NCI-H2107 treated with DMSO at 0.1 percent for 48 hours (cell line): ENCODE results near the gene CDC42BPA.

ENCODE experiments used
- DNase-seq: peaks from one replicate; lab custom pipeline; 2025; ENCODE audit not compliant: unreplicated experiment; lab: John Stamatoyannopoulos, UW

The CDC42BPA gene

GRCh38 chr1:226995365-226996332 is 322.6 kb downstream of the CDC42BPA start:
- no peak for DNase-seq

DNA sequence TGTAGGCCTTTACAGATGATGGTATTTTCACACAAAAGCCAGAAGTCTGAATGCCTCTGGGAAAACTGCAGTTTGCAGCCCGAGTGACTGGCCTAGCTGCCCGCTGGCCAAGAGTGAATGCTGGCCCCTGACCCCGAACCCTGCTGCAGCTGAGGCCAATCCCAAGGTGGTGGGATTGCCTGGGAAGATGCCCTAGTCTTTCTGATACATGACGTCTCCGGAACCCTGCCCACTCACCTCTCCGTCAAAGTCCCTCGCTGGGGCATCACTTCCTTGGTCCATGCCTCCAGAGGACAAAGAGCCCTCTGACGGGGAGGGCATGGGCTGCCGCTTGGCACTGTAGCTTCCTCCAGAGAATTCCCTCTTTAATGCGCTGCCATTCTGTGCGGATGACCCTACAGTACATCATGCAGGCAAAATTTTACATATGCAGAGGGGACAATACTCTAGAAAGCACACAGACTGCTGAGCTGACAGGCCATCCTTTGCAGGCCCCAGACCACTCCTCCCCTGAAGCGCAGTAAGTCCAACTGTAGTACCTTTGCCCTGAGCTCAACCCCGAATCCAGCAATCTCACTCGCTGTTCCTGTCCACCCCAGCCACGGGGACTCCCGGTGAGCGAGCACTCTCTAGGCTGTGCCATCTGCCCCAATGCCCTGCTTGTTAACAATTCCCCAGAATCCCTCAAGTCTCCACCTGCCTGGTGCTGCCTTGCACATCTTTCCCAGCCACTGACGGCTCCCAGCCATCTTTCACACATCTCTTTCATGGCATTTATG is 323.5 kb downstream of the CDC42BPA start:
- DNase-seq: no peak

- no peak for DNase-seq
Measured at GRCh38 chr1:226993814-226994585, 324.3 kb downstream of the CDC42BPA start.

- DNase-seq: no peak
Measured at GRCh38 chr1:226991920-226992319, 326.4 kb downstream of the CDC42BPA start.

DNA sequence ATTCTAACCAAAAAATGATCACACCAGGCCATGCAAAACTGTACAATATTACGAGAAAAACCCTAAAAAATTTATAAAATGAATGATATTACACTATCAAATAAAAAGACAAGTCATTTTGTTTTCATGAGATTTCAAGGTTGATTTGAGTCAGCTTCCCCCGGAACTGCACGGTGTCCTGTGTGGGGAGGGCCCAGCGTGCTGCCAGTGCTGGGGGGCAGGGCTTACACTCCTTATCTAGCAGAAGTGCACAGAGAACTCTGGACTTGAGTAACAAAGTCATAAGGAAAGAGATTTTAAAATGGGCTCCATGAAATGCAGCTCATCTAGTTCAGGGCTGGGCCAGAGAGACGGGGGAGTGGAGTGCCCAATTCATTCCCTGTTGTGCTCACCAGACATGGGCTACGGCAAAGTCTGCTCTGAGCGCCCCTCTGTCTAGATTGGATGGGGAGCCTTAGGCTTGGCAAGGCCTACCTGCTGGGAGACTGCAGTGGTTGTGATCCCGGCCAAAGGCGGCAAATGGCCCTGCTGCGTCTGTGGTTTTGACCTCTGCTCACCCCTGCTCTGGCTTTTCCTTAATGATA is 328.1 kb downstream of the CDC42BPA start:
- no peak for DNase-seq

DNA sequence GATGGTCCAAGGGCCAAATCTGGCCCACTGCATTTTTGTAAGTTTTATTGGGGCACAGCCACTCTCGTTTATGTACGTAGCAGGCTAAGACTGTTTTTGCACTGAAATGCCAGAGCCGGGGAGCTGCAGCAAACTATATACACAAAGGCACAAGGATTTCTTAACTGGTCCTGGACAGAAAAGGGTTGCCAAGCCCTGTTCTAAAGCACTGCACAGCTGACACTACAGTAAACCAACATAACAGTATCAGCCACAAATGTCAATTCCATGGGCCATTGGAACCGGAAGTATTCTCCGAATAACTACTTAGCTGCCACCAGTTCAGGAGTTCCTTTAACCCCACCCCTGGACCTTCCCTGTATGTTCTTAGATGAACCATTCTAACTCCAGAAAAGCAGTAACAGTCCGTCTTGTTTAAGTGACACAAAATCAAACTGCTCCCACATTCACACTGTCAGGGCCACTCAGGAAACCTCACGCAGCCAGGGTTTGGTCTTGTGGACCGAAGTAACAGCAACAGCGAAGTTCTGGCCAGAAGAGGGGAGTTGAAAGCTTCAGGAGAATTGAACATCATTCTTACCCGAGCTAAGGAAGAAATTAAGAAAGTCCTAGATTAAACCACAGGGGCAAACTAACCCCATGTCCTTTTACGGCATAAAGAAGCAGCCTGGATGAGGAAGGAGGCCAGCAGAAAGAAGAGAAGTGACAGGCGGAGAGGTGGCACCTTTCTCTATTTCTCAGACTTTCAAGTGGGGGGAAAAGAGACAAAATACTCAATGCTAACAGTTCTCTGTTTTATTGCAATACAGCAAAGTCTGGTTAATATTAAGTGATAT is 329.0 kb downstream of the CDC42BPA start:
- no peak for DNase-seq

- no peak for DNase-seq
Measured at GRCh38 chr1:226988334-226988666, 330.0 kb downstream of the CDC42BPA start.

DNA sequence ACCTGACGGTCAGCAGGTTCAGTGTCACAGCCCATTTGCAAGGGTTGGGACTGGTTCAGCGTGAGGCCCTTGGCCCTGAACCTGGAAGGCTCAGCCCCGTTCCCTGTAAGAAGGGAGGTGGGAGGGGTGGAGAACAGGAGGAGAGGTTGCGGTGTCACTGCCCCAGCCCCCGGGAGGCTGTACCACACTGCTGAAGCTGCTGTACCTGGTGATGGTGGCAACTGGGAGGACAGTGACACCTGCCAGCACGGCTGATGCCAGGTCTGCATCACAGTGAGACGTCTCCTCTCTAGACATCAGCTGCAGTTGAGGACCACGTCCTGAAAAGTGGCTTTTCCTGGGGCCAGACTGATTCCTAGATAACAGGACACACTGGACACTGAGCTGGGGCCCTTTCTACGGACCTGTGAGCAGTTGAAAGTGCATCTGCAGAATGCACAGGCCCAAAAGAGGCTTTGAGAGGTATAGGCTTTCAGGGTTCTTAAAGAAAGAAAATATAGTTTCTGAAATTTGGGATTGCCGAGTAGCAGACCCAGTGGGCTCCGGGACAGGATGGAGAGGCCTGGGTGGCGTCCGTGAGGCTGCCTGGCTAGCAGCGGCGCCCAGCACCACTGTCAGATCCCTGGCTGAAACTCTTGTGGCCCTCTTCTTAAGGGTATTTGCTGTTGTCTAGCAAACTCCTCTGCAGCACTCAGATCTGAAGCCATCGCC is 330.5 kb downstream of the CDC42BPA start:
- DNase-seq: no peak

GRCh38 chr1:226987179-226987536 is 331.1 kb downstream of the CDC42BPA start:
- DNase-seq: no peak

DNA sequence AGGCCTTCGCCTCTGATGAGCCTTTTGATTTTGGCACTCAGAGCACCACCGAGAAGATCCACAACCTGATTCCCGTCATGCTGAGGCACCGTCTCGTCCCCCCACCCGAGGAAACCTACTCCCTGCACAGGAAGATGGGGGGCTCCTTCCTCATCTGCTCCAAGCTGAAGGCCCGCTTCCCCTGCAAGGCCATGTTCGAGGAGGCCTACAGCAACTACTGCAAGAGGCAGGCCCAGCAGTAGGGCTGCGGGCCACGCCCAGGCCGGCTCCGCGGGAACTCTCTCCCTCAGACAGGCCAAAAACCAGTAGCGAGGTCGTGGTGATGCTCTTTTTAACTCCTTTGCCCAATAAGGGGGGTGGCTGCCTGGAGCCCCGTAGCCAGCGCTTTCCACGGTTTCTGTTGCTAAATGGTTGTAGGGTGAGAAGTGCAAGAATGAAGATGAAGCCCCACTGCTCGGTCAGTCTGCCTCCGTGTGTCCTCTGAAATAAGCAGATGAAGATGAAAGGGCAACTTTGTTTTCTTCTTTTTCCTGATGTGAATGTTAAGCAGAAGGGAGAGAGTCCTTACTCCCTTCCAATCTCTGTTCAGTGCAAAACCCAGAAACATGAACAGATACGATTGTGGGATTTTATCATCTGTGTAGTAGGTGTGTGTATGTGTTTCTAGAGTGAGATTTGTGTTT is 331.7 kb downstream of the CDC42BPA start:
- DNase-seq: no peak

- DNase-seq: no peak
Measured at GRCh38 chr1:226985839-226986463, 332.3 kb downstream of the CDC42BPA start.

DNA sequence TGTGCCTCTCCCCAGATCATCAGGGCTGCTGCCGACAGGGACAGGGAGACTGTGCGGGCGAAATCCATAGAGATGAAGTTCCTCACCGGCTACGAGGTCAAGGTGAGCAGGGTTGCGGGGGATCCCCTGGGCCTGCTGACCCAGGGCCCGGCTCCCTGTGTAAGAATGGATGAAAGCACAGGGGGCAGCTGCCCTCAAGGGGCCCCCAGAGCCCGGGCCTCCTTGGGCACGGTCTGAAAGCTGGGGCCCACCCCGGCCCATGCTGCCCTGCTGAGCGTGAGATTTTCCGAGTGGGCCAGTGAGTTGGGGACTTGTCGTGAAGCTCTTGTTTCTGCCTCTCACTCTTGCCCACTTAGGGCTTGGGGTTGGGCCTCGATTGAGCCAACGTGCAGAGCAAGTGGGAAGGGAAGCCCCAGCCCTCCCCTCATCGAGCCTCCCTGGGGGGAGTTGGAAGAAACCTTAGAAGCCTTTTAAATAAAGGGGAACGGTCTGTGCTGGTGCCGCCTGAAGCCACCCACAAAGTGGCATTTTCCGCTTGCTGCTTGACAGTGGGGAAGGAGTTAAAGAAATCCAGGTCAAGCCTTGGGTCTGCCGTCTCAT is 333.0 kb downstream of the CDC42BPA start:
- DNase-seq: no peak

- DNase-seq: no peak
Measured at GRCh38 chr1:226984521-226985238, 333.6 kb downstream of the CDC42BPA start.

DNA sequence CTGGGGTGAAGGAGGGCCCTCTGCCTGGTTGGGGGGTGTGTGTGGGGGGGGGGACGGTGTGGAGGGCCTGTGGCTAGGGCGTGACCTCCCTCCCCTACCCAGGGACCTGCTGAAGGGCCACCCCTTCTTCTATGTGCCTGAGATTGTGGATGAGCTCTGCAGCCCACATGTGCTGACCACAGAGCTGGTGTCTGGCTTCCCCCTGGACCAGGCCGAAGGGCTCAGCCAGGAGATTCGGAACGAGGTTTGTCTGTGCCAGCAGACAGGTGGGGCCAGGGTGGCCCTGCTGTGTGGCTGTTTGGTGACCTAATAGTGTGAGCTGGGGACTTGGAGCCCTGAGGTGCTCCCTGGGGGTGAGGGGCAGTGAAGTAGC is 334.3 kb downstream of the CDC42BPA start:
- DNase-seq: no peak

DNA sequence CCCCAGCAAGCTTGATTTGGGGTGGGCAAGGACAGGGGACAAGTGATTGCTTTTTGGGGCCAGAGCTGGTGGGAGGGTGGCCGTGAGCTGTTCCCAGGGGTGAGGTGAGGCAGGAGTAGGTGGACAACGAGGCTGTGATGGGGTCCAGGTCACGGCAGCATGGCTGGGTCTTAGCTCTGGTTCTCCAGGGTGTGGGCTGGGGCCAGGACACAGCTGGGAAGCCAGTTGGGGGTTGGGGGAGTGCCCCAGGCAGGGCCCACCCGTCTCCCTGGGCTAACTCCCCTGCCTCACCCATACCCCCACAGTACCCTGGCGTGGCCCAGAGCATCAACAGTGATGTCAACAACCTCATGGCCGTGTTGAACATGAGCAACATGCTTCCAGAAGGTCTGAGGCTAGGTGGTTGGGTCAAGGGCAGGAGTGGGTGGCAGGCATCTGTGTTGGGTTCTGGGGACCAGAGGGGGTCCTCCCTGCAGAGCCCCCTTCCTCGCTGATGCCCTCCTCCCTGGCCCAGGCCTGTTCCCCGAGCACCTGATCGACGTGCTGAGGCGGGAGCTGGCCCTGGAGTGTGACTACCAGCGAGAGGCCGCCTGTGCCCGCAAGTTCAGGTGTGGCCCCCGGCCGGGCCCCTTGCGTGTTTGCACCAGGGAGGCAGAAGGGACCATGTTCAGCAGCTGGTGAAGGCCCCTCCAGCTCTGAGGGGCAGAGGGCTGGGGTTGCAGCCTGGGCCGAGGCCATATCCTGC is 334.9 kb downstream of the CDC42BPA start:
- no peak for DNase-seq

DNA sequence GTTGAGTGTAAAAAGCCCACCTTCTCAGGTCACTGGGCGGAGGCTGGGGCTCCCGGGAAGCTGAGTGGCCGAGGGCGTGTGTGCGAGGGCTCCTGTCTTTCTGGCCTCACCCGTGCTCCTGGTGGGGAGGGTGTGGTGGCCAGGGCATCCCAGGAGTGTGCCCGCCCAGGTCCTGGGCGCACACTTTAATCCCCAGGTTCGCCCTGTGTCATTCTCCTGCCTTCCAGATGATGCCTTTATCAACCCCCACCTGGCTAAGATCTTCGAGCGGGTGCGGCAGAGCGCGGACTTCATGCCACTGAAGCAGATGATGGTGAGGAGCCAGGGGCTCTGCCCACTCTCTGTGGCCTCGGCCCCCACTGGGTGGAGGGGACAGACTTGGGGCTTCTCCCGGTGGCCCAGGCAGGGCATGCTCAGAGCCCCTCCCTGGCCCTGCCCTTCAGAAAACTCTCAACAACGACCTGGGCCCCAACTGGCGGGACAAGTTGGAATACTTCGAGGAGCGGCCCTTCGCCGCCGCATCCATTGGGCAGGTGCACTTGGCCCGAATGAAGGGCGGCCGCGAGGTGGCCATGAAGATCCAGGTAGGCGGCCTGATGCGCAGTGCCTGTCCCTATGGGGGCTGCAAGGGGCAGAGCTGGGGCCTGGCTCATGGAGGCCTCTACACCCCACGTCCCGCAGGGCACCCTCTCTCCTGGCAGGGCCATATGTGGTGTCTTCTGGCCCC is 335.7 kb downstream of the CDC42BPA start:
- no peak for DNase-seq
